K562 (cell line): ENCODE results near the gene FUT4. TPM values are rescaled to one million over a fixed set of nuclear protein-coding genes. Genes with fewer than 3 reads are reported as not detected.

Source experiments
- CBX2 ChIP-seq: fragments of 200-600 bp; sonication (generic); IDR thresholded peaks from one replicate; pipeline ENCODE4 v1.6.1; 2012; ENCODE audit warnings: mild to moderate bottlenecking, low read length, inconsistent platforms; ENCODE audit not compliant: insufficient read depth, poor library complexity, severe bottlenecking
- CEBPB ChIP-seq: fragments of 450-650 bp; IDR thresholded peaks from 2 replicates; pipeline ENCODE4 v1.6.1; 2016; ENCODE audit warnings: missing genetic modification characterization, missing compliant biosample characterization
- CREB1 ChIP-seq, 2 experiments: sonication (generic) in 1 of 2; formaldehyde crosslinking in 1 of 2; IDR thresholded peaks; 2 replicates each; pipeline versions ENCODE4 v1.6.1 to v1.8.0; 2012 to 2022; ENCODE audit warnings: inconsistent platforms in 1 of 2, mild to moderate bottlenecking in 1 of 2, missing genetic modification reagents in 1 of 2, moderate library complexity in 1 of 2
- EP400 ChIP-seq: fragments of 450-650 bp; IDR thresholded peaks from 2 replicates; pipeline ENCODE4 v1.6.1; 2017; ENCODE audit warnings: antibody characterized with exemption, mild to moderate bottlenecking, moderate library complexity
- ETV5 ChIP-seq: sonication (generic); formaldehyde crosslinking; IDR thresholded peaks from 2 replicates; pipeline ENCODE4 v1.4.0; 2020; ENCODE audit warnings: low read depth, mild to moderate bottlenecking, missing genetic modification reagents
- HES1 ChIP-seq: fragments of 450-650 bp; IDR thresholded peaks from 2 replicates; pipeline ENCODE4 v1.6.1; 2016; ENCODE audit warnings: low read depth, mild to moderate bottlenecking, moderate library complexity
- HNRNPUL1 ChIP-seq: fragments of 200-400 bp; formaldehyde crosslinking; IDR thresholded peaks from 2 replicates; pipeline ENCODE4 v1.6.1; 2017; ENCODE audit warnings: low read length
- MAZ ChIP-seq, 2 experiments: fragments of 450-650 bp in 1 of 2; sonication (generic) in 1 of 2; formaldehyde crosslinking; IDR thresholded peaks in 1 of 2; conservative IDR thresholded peaks in 1 of 2; 2 replicates each; pipeline versions ENCODE4 v1.4.0 to v1.5.0; 2020; ENCODE audit warnings: mild to moderate bottlenecking in 1 of 2, missing genetic modification reagents in 1 of 2
- MLLT1 ChIP-seq, 2 experiments: fragments of 450-650 bp; IDR thresholded peaks; 2 replicates each; pipeline ENCODE4 v1.6.1; 2016
- MTA2 ChIP-seq: fragments of 450-650 bp; IDR thresholded peaks from 2 replicates; pipeline ENCODE4 v1.6.1; 2016; ENCODE audit warnings: low read depth
- MTF1 ChIP-seq: fragments of 250-450 bp; sonication (Bioruptor Pico); IDR thresholded peaks from 2 replicates; pipeline ENCODE4 v1.9.0; 2021; ENCODE audit warnings: moderate library complexity, mild to moderate bottlenecking, inconsistent platforms, borderline replicate concordance
- MYBL2 ChIP-seq, 2 experiments: fragments of 450-650 bp in 1 of 2; sonication (generic) in 1 of 2; formaldehyde crosslinking in 1 of 2; IDR thresholded peaks; 2 replicates each; pipeline versions ENCODE4 v1.6.1 to v1.8.1; 2017 to 2022; ENCODE audit warnings: borderline replicate concordance in 1 of 2, inconsistent platforms in 1 of 2, low read depth in 1 of 2, mild to moderate bottlenecking in 1 of 2, missing genetic modification reagents in 1 of 2, moderate library complexity in 1 of 2
- NFRKB ChIP-seq: fragments of 450-650 bp; IDR thresholded peaks from 2 replicates; pipeline ENCODE4 v1.6.1; 2016; ENCODE audit warnings: low read depth
- PHB2 ChIP-seq: fragments of 450-650 bp; IDR thresholded peaks from 2 replicates; pipeline ENCODE4 v1.6.1; 2017; ENCODE audit warnings: low read depth
- PML ChIP-seq: IDR thresholded peaks from 2 replicates; pipeline ENCODE4 v1.6.1; 2012; ENCODE audit warnings: low read length, inconsistent platforms
- SMARCA4 ChIP-seq: fragments of 450-650 bp; IDR thresholded peaks from 2 replicates; pipeline ENCODE4 v1.6.1; 2016
- STAT6 ChIP-seq: sonication (generic); formaldehyde crosslinking; IDR thresholded peaks from 2 replicates; pipeline ENCODE4 v1.8.1; 2023; ENCODE audit warnings: mild to moderate bottlenecking, missing genetic modification reagents
- TCF7L2 ChIP-seq: fragments of 150-350 bp; IDR thresholded peaks from 2 replicates; pipeline ENCODE4 v1.6.1; 2016; ENCODE audit warnings: low read depth, mild to moderate bottlenecking, low read length, moderate library complexity
- ZBTB11 ChIP-seq, 3 experiments: fragments of 200-800 bp in 1 of 3; fragments of 250-450 bp in 1 of 3; fragments of 450-650 bp in 1 of 3; sonication (Bioruptor Pico) in 1 of 3; sonication (Bioruptor generic) in 1 of 3; formaldehyde crosslinking in 1 of 3; IDR thresholded peaks; 2 replicates each; pipeline versions ENCODE4 v1.6.1 to v1.8.0; 2016 to 2022; ENCODE audit warnings: mild to moderate bottlenecking in 2 of 3, missing genetic modification characterization in 2 of 3, missing compliant biosample characterization in 1 of 3, moderate library complexity in 1 of 3
- ZC3H8 ChIP-seq: fragments of 450-650 bp; IDR thresholded peaks from 2 replicates; pipeline ENCODE4 v1.6.1; 2017
- ZNF699 ChIP-seq: fragments of 250-450 bp; sonication (Bioruptor Pico); IDR thresholded peaks from 2 replicates; pipeline ENCODE4 v1.8.0; 2021; ENCODE audit warnings: mild to moderate bottlenecking, moderate library complexity; ENCODE audit not compliant: insufficient replicate concordance
- polyA plus RNA-seq, 8 experiments: library from polyadenylated mRNA; depleted of rRNA in 4 of 8; stranded (reverse) in 5 of 8; unstranded in 3 of 8; fragments of >200 nt; fragmentation: Nextera tagmentation in 2 of 8; fragmentation: Illumina TruSeq in 1 of 8; extraction: Ambion mirVana in 2 of 8; extraction: Trizol in 1 of 8; gene quantifications; 2 replicates each; pipeline versions ENCODE4 v1.2.1 to v1.2.3, GENCODE V29; 2011 to 2014; ENCODE audit warnings: inconsistent platforms in 1 of 8, missing spikeins in 1 of 8
- total RNA-seq, 7 experiments: library from RNA; depleted of rRNA in 6 of 7; stranded (reverse); fragments of >200 nt in 6 of 7; fragmentation: Illumina TruSeq in 2 of 7; extraction: Trizol in 2 of 7; gene quantifications; 2 replicates each; pipeline versions ENCODE4 v1.2.1 to v1.2.3, GENCODE V29; 2011 to 2021; ENCODE audit warnings: low replicate concordance in 1 of 7

Gene FUT4
- total and polyA plus RNA-seq, 9 of the 15 experiments (the other 6 are each of a cell fraction or from before 2014, with no cell fraction given), result 1.1 to 8.9 (median 5.5) TPM

- TF ChIP-seq CEBPB (tag) (0 out of 2 replicates have a peak, but pooled peaks have one; percentile 9), ZBTB11 (CRISPR knock-in tag; IDR thresholded peaks at IDR 0.05) (no peak), NFRKB (no peak), PHB2 (no peak), ETV5 (CRISPR knock-in tag) (no peak), ZC3H8 (no peak), PML (no peak), HNRNPUL1 (no peak), CBX2 (no peak), MTF1 (CRISPR knock-in tag) (no peak), HES1 (0 out of 2 replicates have a peak, but pooled peaks have one; percentile 15), CREB1 (IDR thresholded peaks at IDR 0.05) (no peak), CREB1 (CRISPR knock-in tag; IDR thresholded peaks at IDR 0.05) (no peak), TCF7L2 (no peak), SMARCA4 (peak; percentile 55), STAT6 (no peak), MTA2 (no peak), MAZ (CRISPR knock-in tag; conservative IDR thresholded peaks at IDR 0.05 in 1 of 2, IDR thresholded peaks at IDR 0.05 in 1 of 2) (no peak), MYBL2 (IDR thresholded peaks at IDR 0.05; ENCODE audit: low read depth) (peak; percentile 23; the same call in 1 of the 2 replicates), MYBL2 (CRISPR knock-in tag; IDR thresholded peaks at IDR 0.05; ENCODE audit: borderline replicate concordance) (no peak), EP400 (no peak), ZNF699 (CRISPR knock-in tag) (no peak), MLLT1 (IDR thresholded peaks at IDR 0.05) (0 out of 4 replicates have a peak, but pooled peaks of 1 of the 2 experiments have one; percentile 42)
Measured at GRCh38 chr11:94550513-94550912, 6.8 kb downstream of the FUT4 start (continued).
